ENCODE measurements around the gene ACTBL2.

Gene ACTBL2

GRCh38 chr5:57450991-57451876, 31.4 kb downstream of the ACTBL2 start:
- no peak for FAIRE-seq

GRCh38 chr5:57448751-57449150, 33.9 kb downstream of the ACTBL2 start:
- no peak for DNase-seq (ENCODE audit: insufficient read length, low spot score)
- FAIRE-seq = no peak

More at GRCh38 chr5:57450991-57451876, 31.4 kb downstream of the ACTBL2 start:
- no peak for DNase-seq (ENCODE audit: insufficient read length, low spot score)

- FAIRE-seq = no peak
- no peak for DNase-seq (ENCODE audit: insufficient read length, low spot score)
These were observed 34.3 kb downstream of the ACTBL2 start for GRCh38 chr5:57448287-57448686.

- no peak for DNase-seq (ENCODE audit: insufficient read length, low spot score)
These were observed 35.0 kb downstream of the ACTBL2 start for GRCh38 chr5:57447658-57448057.

GRCh38 chr5:57446966-57447365, 35.6 kb downstream of the ACTBL2 start:
- no peak for FAIRE-seq
- DNase-seq (ENCODE audit: insufficient read length, low spot score) = no peak

More at GRCh38 chr5:57447658-57448057, 35.0 kb downstream of the ACTBL2 start:
- no peak for FAIRE-seq

- FAIRE-seq (no peak), DNase-seq (ENCODE audit: insufficient read length, low spot score) (no peak)
These were observed 36.9 kb downstream of the ACTBL2 start for GRCh38 chr5:57445705-57446037.

- FAIRE-seq (no peak), DNase-seq (ENCODE audit: insufficient read length, low spot score) (no peak)
These were observed 37.5 kb downstream of the ACTBL2 start for GRCh38 chr5:57445006-57445704.

- FAIRE-seq (no peak), DNase-seq (ENCODE audit: insufficient read length, low spot score) (no peak)
These were observed 40.4 kb downstream of the ACTBL2 start for GRCh38 chr5:57442080-57442839.

- FAIRE-seq = no peak
- no peak for DNase-seq (ENCODE audit: insufficient read length, low spot score)
These were observed 41.1 kb downstream of the ACTBL2 start for GRCh38 chr5:57441557-57441956.

- no peak for DNase-seq (ENCODE audit: insufficient read length, low spot score)
- no peak for FAIRE-seq
These were observed 43.0 kb downstream of the ACTBL2 start for GRCh38 chr5:57439601-57440000.

GRCh38 chr5:57437976-57438805, 44.4 kb downstream of the ACTBL2 start:
- DNase-seq (ENCODE audit: insufficient read length, low spot score) (no peak), FAIRE-seq (no peak)

- no peak for DNase-seq (ENCODE audit: insufficient read length, low spot score)
- no peak for FAIRE-seq
These were observed 46.0 kb downstream of the ACTBL2 start for GRCh38 chr5:57436586-57436985.

GRCh38 chr5:57435701-57436134, 46.9 kb downstream of the ACTBL2 start:
- no peak for FAIRE-seq
- no peak for DNase-seq (ENCODE audit: insufficient read length, low spot score)

- DNase-seq (ENCODE audit: insufficient read length, low spot score) = no peak
- no peak for FAIRE-seq
These were observed 47.9 kb downstream of the ACTBL2 start for GRCh38 chr5:57434683-57435082.

GRCh38 chr5:57434227-57434640, 48.4 kb downstream of the ACTBL2 start:
- DNase-seq (ENCODE audit: insufficient read length, low spot score) = no peak
- FAIRE-seq = no peak

GRCh38 chr5:57432876-57433275, 49.7 kb downstream of the ACTBL2 start:
- FAIRE-seq (no peak), DNase-seq (ENCODE audit: insufficient read length, low spot score) (no peak)

GRCh38 chr5:57431759-57432158, 50.9 kb downstream of the ACTBL2 start:
- DNase-seq (ENCODE audit: insufficient read length, low spot score) (no peak), FAIRE-seq (no peak)

Measured in GM19239 (cell line).